Measurements from ENCODE around the gene PRSS53.

DNA sequence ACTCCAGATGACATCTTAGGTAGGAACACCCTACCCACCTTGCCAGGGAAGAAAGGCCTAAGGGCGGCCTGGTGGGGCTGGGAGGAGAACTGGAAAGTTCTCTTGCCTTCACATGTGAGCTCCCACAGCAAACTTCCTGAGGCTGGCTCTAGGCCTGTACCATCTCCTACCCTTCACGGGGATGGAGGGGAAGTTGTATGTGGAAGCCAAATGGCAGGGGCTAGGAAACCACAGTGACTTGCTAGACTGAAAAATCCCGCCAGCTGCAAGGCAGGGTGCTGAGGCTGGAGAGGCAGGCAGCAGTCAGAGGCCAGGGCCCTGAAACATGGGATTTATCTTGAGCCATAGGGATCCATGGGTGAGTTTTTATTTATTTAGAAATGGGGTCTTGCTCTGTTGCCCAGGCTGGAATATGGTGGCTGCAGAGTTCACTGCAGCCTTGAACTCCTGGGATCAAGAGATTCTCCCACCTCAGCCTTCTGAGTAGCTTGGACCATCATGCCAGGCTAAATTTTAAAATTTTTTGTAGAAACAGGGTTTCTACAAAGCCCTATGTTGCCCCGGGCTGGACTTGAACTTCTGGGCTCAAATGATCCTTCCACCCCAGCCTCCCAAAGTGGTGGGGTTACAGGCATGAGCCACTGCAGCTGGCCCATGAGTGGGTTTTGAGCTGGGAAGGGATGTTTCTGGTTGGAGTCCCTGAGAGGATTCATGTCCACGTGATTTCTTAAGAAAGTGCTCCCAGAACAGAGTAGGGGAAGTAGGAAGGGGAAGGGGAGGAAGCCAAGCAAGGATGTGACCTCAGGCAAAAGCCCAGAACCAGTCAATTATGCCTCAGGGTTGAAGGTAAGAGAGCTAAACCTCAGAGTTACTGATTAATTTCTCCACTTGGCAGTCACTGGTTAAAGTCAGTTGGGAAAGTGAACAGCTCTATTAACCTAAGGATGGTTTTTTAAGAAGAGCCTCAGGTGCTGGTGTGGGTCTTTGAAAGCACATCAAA lies 24.7 kb upstream of the PRSS53 start:
- TF ChIP-seq, protein P1, sequence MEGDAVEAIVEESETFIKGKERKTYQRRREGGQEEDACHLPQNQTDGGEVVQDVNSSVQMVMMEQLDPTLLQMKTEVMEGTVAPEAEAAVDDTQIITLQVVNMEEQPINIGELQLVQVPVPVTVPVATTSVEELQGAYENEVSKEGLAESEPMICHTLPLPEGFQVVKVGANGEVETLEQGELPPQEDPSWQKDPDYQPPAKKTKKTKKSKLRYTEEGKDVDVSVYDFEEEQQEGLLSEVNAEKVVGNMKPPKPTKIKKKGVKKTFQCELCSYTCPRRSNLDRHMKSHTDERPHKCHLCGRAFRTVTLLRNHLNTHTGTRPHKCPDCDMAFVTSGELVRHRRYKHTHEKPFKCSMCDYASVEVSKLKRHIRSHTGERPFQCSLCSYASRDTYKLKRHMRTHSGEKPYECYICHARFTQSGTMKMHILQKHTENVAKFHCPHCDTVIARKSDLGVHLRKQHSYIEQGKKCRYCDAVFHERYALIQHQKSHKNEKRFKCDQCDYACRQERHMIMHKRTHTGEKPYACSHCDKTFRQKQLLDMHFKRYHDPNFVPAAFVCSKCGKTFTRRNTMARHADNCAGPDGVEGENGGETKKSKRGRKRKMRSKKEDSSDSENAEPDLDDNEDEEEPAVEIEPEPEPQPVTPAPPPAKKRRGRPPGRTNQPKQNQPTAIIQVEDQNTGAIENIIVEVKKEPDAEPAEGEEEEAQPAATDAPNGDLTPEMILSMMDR (IDR thresholded peaks at IDR 0.05) = no peak
- no peak for TF ChIP-seq POLR2A (IDR thresholded peaks at IDR 0.05)

All from right lobe of liver (tissue), 4 donors.